Gastroesophageal sphincter (tissue), 4 donors: ENCODE results near the gene ALDOB. TPM values are rescaled to one million over a fixed set of nuclear protein-coding genes. Genes with fewer than 3 reads are reported as not detected.

ENCODE experiments used
- ATAC-seq: fragments of 150-250 bp; one replicate; pipeline ENCODE4 v1.9.1; 2016; ENCODE audit warnings: mild to moderate bottlenecking, moderate library complexity
- H3K27ac ChIP-seq, 4 donors: fragments of 200-600 bp; sonication (generic) in 3 of 4; 1 replicate in 3 of 4; 2 replicates in 1 of 4; pipeline ENCODE4 v1.5.1; 2016 to 2019
- H3K27me3 ChIP-seq: fragments of 200-600 bp; sonication (generic); one replicate; pipeline ENCODE4 v1.5.1; 2019
- H3K36me3 ChIP-seq, 2 donors: fragments of 200-600 bp; sonication (generic); one replicate each; pipeline ENCODE4 v1.5.1; 2019; ENCODE audit warnings: control low read depth in 1 of 2
- H3K4me1 ChIP-seq, 3 donors: fragments of 200-600 bp; sonication (generic); 1 replicate in 2 of 3; 2 replicates in 1 of 3; pipeline ENCODE4 v1.5.1; 2016 to 2019; ENCODE audit warnings: control low read depth in 2 of 3
- H3K4me3 ChIP-seq, 2 donors: fragments of 200-600 bp; sonication (generic); one replicate each; pipeline ENCODE4 v1.5.1; 2019; ENCODE audit warnings: mild to moderate bottlenecking in 1 of 2, moderate library complexity in 1 of 2
- H3K9me3 ChIP-seq, 3 donors: fragments of 200-600 bp; sonication (generic); one replicate each; pipeline ENCODE4 v1.5.1; 2017 to 2019; ENCODE audit warnings: control low read depth in 2 of 3
- CTCF ChIP-seq, 4 experiments: fragments of 200-600 bp in 2 of 4; fragments of 450-650 bp in 2 of 4; sonication (generic) in 1 of 4; IDR thresholded peaks; one replicate each; pipeline ENCODE4 v1.5.1; 2017 to 2019; ENCODE audit warnings: antibody characterized with exemption in 4 of 4, mild to moderate bottlenecking in 2 of 4, moderate library complexity in 2 of 4
- EP300 ChIP-seq: sonication (generic); formaldehyde crosslinking; IDR thresholded peaks from one replicate; pipeline ENCODE4 v1.6.1; 2017; ENCODE audit warnings: antibody characterized with exemption, mild to moderate bottlenecking
- POLR2A ChIP-seq, 2 donors: fragments of 450-650 bp; IDR thresholded peaks; one replicate each; pipeline ENCODE4 v1.6.1; 2017; ENCODE audit warnings: antibody characterized with exemption in 2 of 2, mild to moderate bottlenecking in 2 of 2, moderate library complexity in 1 of 2
- POLR2AphosphoS5 ChIP-seq: sonication (generic); formaldehyde crosslinking; IDR thresholded peaks from one replicate; pipeline ENCODE4 v1.6.1; 2017; ENCODE audit warnings: antibody characterized with exemption
- WGBS, 2 donors: methylation state at CpG; one replicate each; pipeline ENCODE4 v1.1.5; 2018; ENCODE audit warnings: low coverage in 1 of 2; 5-methylcytosine and 5-hydroxymethylcytosine counted together
- total RNA-seq, 4 donors: library from RNA; depleted of rRNA; stranded (reverse); fragments of >200 nt; gene quantifications; one replicate each; pipeline ENCODE4 v1.1.0, GENCODE V29; 2016

The ALDOB gene
- total RNA-seq, 4 donors from 2014 or later = not detected

DNA sequence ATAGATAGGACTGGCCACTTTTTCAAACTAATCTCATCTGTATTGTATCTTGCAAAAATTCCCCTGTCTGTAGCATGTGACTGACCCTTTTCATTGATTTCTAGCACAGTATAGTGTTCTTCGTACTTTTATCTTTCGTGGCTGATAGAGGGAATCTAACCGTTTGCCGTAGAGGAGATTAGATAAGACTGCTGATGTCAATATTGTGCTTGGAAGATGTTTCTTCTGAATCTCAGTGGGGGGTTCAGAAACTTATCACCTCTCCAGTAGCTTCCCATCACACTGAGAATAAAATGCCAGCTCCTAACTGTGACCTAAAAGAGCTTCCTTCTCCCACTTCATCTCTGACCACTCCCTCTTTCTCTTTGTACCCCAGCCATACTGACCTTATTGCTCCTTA, 25.4 kb upstream of the ALDOB start:
- no peak overlapping the region for H3K27ac ChIP-seq
- no peaks in the 10 kb centered on the region for H3K36me3 ChIP-seq
- TF ChIP-seq POLR2AphosphoS5 = no peak
- no peak for TF ChIP-seq CTCF (IDR thresholded peaks at IDR 0.05)
- no peak for TF ChIP-seq POLR2A (IDR thresholded peaks at IDR 0.05)
- no peak for TF ChIP-seq EP300
- H3K9me3 ChIP-seq = no peaks in the 10 kb centered on the region
- no peaks in the 10 kb centered on the region for H3K4me1 ChIP-seq
- H3K4me3 ChIP-seq = no peak overlapping the region
- H3K27me3 ChIP-seq = no peaks in the 10 kb centered on the region
- ATAC-seq = no peak
- 39 to 67% methylated on average over 4 of the region's 4 CpGs for WGBS, 2 donors

DNA sequence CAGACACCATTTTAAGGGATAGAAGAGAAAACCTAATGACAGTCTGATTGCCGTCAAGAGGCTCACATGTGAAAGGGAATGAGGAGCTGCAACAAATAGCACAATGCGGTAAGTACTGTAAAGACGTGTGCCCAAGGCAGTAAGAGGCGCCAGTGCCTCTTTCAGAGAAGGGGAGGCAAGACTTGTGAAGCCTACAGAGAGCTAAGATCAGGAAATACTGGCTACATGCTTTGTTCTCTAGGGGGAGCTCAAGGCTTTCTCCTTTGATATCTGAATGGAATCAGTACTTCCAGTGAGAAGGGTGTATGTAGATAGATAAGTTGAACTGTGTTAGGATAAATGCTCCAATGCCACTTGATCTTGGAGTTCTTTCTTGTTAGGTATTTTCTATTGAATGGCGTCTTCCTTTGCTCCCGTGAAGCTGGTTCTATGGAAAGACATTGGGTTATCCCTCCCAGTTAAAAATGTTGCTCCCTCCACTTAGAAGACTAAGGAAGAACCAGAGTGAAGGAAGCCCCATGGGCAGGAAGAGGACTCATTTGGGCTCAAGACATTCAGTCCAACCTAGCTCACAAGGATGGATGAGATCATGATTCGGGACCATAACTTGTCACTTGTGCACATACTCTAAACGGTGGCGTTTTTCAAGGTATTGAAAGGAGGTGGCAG, 23.5 kb upstream of the ALDOB start:
- Histone ChIP-seq H3K36me3 (no peaks in the 10 kb centered on the region), H3K27me3 (no peaks in the 10 kb centered on the region), H3K4me3 (no peak overlapping the region), H3K4me1 (no peaks in the 10 kb centered on the region), H3K27ac (no peak overlapping the region), H3K9me3 (no peaks in the 10 kb centered on the region)
- 43 to 44% methylated on average over 9 of the region's 9 CpGs for WGBS, 2 donors
- ATAC-seq = peak; percentile 83
- no peak for TF ChIP-seq POLR2AphosphoS5
- peak; percentile 49 to 75 (median 61) for TF ChIP-seq CTCF (IDR thresholded peaks at IDR 0.05)
- TF ChIP-seq EP300 = no peak
- no peak for TF ChIP-seq POLR2A (IDR thresholded peaks at IDR 0.05)

GRCh38 chr9:101457003-101457402, 21.4 kb upstream of the ALDOB start:
- 0 to 8% methylated on average over 1 to 3 of the region's 3 CpGs for WGBS, 2 donors
- no peak for ATAC-seq
- H3K9me3 ChIP-seq = no peaks in the 10 kb centered on the region
- TF ChIP-seq POLR2A (IDR thresholded peaks at IDR 0.05) (no peak), EP300 (no peak), CTCF (IDR thresholded peaks at IDR 0.05) (no peak), POLR2AphosphoS5 (no peak)
- H3K4me3 ChIP-seq = no peak overlapping the region
- H3K27me3 ChIP-seq = no peaks in the 10 kb centered on the region
- no peaks in the 10 kb centered on the region for H3K4me1 ChIP-seq
- no peaks in the 10 kb centered on the region for H3K36me3 ChIP-seq
- H3K27ac ChIP-seq = no peak overlapping the region

GRCh38 chr9:101455656-101456240, 20.2 kb upstream of the ALDOB start:
- 35 to 68% methylated on average over 2 of the region's 2 CpGs for WGBS, 2 donors
- Histone ChIP-seq H3K27ac (no peak overlapping the region), H3K4me3 (no peak overlapping the region), H3K9me3 (no peaks in the 10 kb centered on the region), H3K4me1 (no peaks in the 10 kb centered on the region), H3K27me3 (no peaks in the 10 kb centered on the region), H3K36me3 (no peaks in the 10 kb centered on the region)
- TF ChIP-seq POLR2AphosphoS5 (no peak), CTCF (IDR thresholded peaks at IDR 0.05) (no peak), POLR2A (IDR thresholded peaks at IDR 0.05) (no peak), EP300 (no peak)
- no peak for ATAC-seq
